Ovary (tissue), 3 donors: ENCODE measurements around the gene CFAP45.

ENCODE experiments used
- EP300 ChIP-seq: sonication (generic); formaldehyde crosslinking; IDR thresholded peaks from one replicate; pipeline ENCODE4 v1.6.1; 2017; ENCODE audit warnings: antibody characterized with exemption
- POLR2A ChIP-seq: fragments of 450-650 bp; IDR thresholded peaks from one replicate; pipeline ENCODE4 v1.6.1; 2017; ENCODE audit warnings: antibody characterized with exemption, mild to moderate bottlenecking, moderate library complexity
- TF ChIP-seq, protein P1 (sequence below), 3 donors: fragments of 450-650 bp in 2 of 3; fragments of 200-600 bp in 1 of 3; IDR thresholded peaks; one replicate each; pipeline versions ENCODE4 v1.5.1 to v1.8.0; 2016 to 2022; ENCODE audit warnings: antibody characterized with exemption in 3 of 3, mild to moderate bottlenecking in 1 of 3
- donor health status: DM: no; HTN: no; CAD: no.

GRCh38 chr1:159860456-159860855, 39.5 kb downstream of the CFAP45 start:
- TF ChIP-seq, protein P1, sequence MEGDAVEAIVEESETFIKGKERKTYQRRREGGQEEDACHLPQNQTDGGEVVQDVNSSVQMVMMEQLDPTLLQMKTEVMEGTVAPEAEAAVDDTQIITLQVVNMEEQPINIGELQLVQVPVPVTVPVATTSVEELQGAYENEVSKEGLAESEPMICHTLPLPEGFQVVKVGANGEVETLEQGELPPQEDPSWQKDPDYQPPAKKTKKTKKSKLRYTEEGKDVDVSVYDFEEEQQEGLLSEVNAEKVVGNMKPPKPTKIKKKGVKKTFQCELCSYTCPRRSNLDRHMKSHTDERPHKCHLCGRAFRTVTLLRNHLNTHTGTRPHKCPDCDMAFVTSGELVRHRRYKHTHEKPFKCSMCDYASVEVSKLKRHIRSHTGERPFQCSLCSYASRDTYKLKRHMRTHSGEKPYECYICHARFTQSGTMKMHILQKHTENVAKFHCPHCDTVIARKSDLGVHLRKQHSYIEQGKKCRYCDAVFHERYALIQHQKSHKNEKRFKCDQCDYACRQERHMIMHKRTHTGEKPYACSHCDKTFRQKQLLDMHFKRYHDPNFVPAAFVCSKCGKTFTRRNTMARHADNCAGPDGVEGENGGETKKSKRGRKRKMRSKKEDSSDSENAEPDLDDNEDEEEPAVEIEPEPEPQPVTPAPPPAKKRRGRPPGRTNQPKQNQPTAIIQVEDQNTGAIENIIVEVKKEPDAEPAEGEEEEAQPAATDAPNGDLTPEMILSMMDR (IDR thresholded peaks at IDR 0.05), result no peak
- TF ChIP-seq EP300, result no peak
- TF ChIP-seq POLR2A, result no peak
